Activated CD4-positive, alpha-beta T cell treated with anti-CD3 and anti-CD28 coated beads, Interleukin-2, amount 10 ng/mL, durations not matched to agents 24 days and 14 days (primary cell): Measurements from ENCODE around the gene RXFP3. TPM values are rescaled to one million over a fixed set of nuclear protein-coding genes. Genes with fewer than 3 reads are reported as not detected.
"Not testable (repeated sequence)": the region's sequence is repeated elsewhere in the genome, so short reads cannot be mapped to it uniquely, and the experiment has no call there.

ENCODE experiments used
- DNase-seq: peaks from one replicate; pipeline ENCODE4 v3.0.0; 2022
- H3K27ac Mint-ChIP-seq: one replicate; pipeline ENCODE4 v1.8.0; 2022; ENCODE audit warnings: mild to moderate bottlenecking, mixed read lengths
- H3K27me3 Mint-ChIP-seq: one replicate; pipeline ENCODE4 v1.8.0; 2022; ENCODE audit warnings: mixed read lengths
- H3K36me3 Mint-ChIP-seq: one replicate; pipeline ENCODE4 v1.8.0; 2022; ENCODE audit warnings: low read depth, mild to moderate bottlenecking, mixed read lengths
- H3K4me1 Mint-ChIP-seq: one replicate; pipeline ENCODE4 v1.8.0; 2021; ENCODE audit warnings: mixed read lengths
- H3K4me3 Mint-ChIP-seq: one replicate; pipeline ENCODE4 v1.8.0; 2022; ENCODE audit warnings: mild to moderate bottlenecking, moderate library complexity, mixed read lengths
- H3K9me3 Mint-ChIP-seq: one replicate; pipeline ENCODE4 v1.8.0; 2021; ENCODE audit warnings: mixed read lengths
- intact Hi-C: fragments of 100-400 bp; cut with micrococcal nuclease; formaldehyde crosslinking; loops from one replicate; pipeline ENCODE4 v1.15.1; 2023
- total RNA-seq: library from RNA; stranded (reverse); gene quantifications from 2 replicates; pipeline ENCODE4 v1.2.3, GENCODE V29; 2022

The RXFP3 gene
- total RNA-seq = not detected in 2 replicates

GRCh38 chr5:33936381-33937016 is at the start of gene RXFP3:
Gene RXFP3 (plus strand): TSS chr5:33936386. CDS start chr5:33936741, 355 bp downstream.
- Mint-ChIP-seq H3K9me3 (no peaks in the 10 kb centered on the region), H3K27ac (no peak within 1 kb of the TSS), H3K36me3 (no peaks in the 10 kb centered on the region), H3K4me3 (no peak within 1 kb of the TSS), H3K27me3 (peaks cover 64% of the 10 kb centered on the region), H3K4me1 (peaks cover 3% of the 10 kb centered on the region)
- DNase-seq = no peak
- intact Hi-C loops = loop anchor here (5.0 kb wide), 1 partner anchor 1224 kb away; the partner anchor contains the start of gene NPR3

GRCh38 chr5:33887268-33887667 is 48.9 kb upstream of the RXFP3 start:
- Mint-ChIP-seq H3K9me3 (no peaks in the 10 kb centered on the region), H3K36me3 (no peaks in the 10 kb centered on the region), H3K27me3 (peaks cover 23% of the 10 kb centered on the region), H3K27ac (no peak overlapping the region), H3K4me3 (no peak overlapping the region), H3K4me1 (peaks cover 3% of the 10 kb centered on the region)
- DNase-seq = no peak
- intact Hi-C loops = no loop called here

GRCh38 chr5:33888587-33888986 is 47.6 kb upstream of the RXFP3 start:
- Mint-ChIP-seq H3K4me3 (no peak overlapping the region), H3K27me3 (peaks cover 35% of the 10 kb centered on the region), H3K9me3 (no peaks in the 10 kb centered on the region), H3K4me1 (peaks cover 5% of the 10 kb centered on the region), H3K36me3 (no peaks in the 10 kb centered on the region), H3K27ac (no peak overlapping the region)
- DNase-seq = no peak
- intact Hi-C loops = no loop called here

- DNase-seq = no peak
- Mint-ChIP-seq H3K36me3 (no peaks in the 10 kb centered on the region), H3K27me3 (peaks cover 48% of the 10 kb centered on the region), H3K9me3 (no peaks in the 10 kb centered on the region), H3K4me1 (peaks cover 5% of the 10 kb centered on the region), H3K4me3 (no peak overlapping the region), H3K27ac (no peak overlapping the region)
- intact Hi-C loops = no loop called here
Measured at GRCh38 chr5:33890131-33891032, 45.8 kb upstream of the RXFP3 start.

- no peak for DNase-seq
- peaks cover 55% of the 10 kb centered on the region for H3K27me3 Mint-ChIP-seq
- H3K9me3 Mint-ChIP-seq = peaks cover 1% of the 10 kb centered on the region
- H3K4me3 Mint-ChIP-seq = no peak overlapping the region
- H3K27ac Mint-ChIP-seq = no peak overlapping the region
- H3K4me1 Mint-ChIP-seq = peaks cover 5% of the 10 kb centered on the region
- intact Hi-C loops = no loop called here
- H3K36me3 Mint-ChIP-seq = no peaks in the 10 kb centered on the region
Measured at GRCh38 chr5:33891446-33891787, 44.8 kb upstream of the RXFP3 start.

- peaks cover 5% of the 10 kb centered on the region for H3K9me3 Mint-ChIP-seq
- DNase-seq = no peak
- H3K4me3 Mint-ChIP-seq = no peak within 1 kb of the TSS
- intact Hi-C loops = no loop called here
- H3K27me3 Mint-ChIP-seq = peaks cover 60% of the 10 kb centered on the region
- H3K4me1 Mint-ChIP-seq = peaks cover 5% of the 10 kb centered on the region
- no peak within 1 kb of the TSS for H3K27ac Mint-ChIP-seq
- H3K36me3 Mint-ChIP-seq = no peaks in the 10 kb centered on the region
Measured at GRCh38 chr5:33891788-33892619, 44.2 kb upstream of the RXFP3 start, which contains the start of gene ADAMTS12. Gene ADAMTS12 (minus strand): TSS chr5:33891990. CDS start chr5:33891856, 134 bp downstream.

- no peak overlapping the region for H3K4me3 Mint-ChIP-seq
- intact Hi-C loops = no loop called here
- no peaks in the 10 kb centered on the region for H3K36me3 Mint-ChIP-seq
Measured at GRCh38 chr5:33892620-33893137, 43.5 kb upstream of the RXFP3 start.

GRCh38 chr5:33894566-33894965 is 41.6 kb upstream of the RXFP3 start:
- H3K4me1 Mint-ChIP-seq = peaks cover 5% of the 10 kb centered on the region
- H3K36me3 Mint-ChIP-seq = no peaks in the 10 kb centered on the region
- no peak overlapping the region for H3K4me3 Mint-ChIP-seq
- peaks cover 5% of the 10 kb centered on the region for H3K9me3 Mint-ChIP-seq
- intact Hi-C loops = no loop called here
- peaks cover 57% of the 10 kb centered on the region for H3K27me3 Mint-ChIP-seq
- no peak for DNase-seq
- no peak overlapping the region for H3K27ac Mint-ChIP-seq

More at GRCh38 chr5:33892620-33893137, 43.5 kb upstream of the RXFP3 start:
- peaks cover 60% of the 10 kb centered on the region for H3K27me3 Mint-ChIP-seq
- H3K9me3 Mint-ChIP-seq = peaks cover 5% of the 10 kb centered on the region
- H3K27ac Mint-ChIP-seq = no peak overlapping the region
- H3K4me1 Mint-ChIP-seq = peaks cover 5% of the 10 kb centered on the region
- no peak for DNase-seq

GRCh38 chr5:33901156-33901555 is 35.0 kb upstream of the RXFP3 start:
- Mint-ChIP-seq H3K4me3 (no peak overlapping the region), H3K4me1 (no peaks in the 10 kb centered on the region), H3K36me3 (no peaks in the 10 kb centered on the region), H3K27me3 (peaks cover 10% of the 10 kb centered on the region), H3K9me3 (peaks cover 5% of the 10 kb centered on the region), H3K27ac (no peak overlapping the region)
- intact Hi-C loops = no loop called here
- DNase-seq = no peak

- H3K4me3 Mint-ChIP-seq = no peak overlapping the region
- no peaks in the 10 kb centered on the region for H3K36me3 Mint-ChIP-seq
- H3K4me1 Mint-ChIP-seq = no peaks in the 10 kb centered on the region
- DNase-seq = no peak
- H3K27ac Mint-ChIP-seq = no peak overlapping the region
- intact Hi-C loops = no loop called here
- peaks cover 2% of the 10 kb centered on the region for H3K27me3 Mint-ChIP-seq
- peaks cover 9% of the 10 kb centered on the region for H3K9me3 Mint-ChIP-seq
Measured at GRCh38 chr5:33903118-33903517, 33.1 kb upstream of the RXFP3 start.

GRCh38 chr5:33905381-33905780 is 30.8 kb upstream of the RXFP3 start:
- Mint-ChIP-seq H3K4me3 (no peak overlapping the region), H3K36me3 (no peaks in the 10 kb centered on the region), H3K9me3 (peaks cover 9% of the 10 kb centered on the region), H3K27me3 (peaks cover 2% of the 10 kb centered on the region), H3K4me1 (no peaks in the 10 kb centered on the region), H3K27ac (no peak overlapping the region)
- intact Hi-C loops = no loop called here
- DNase-seq = no peak

- DNase-seq, H3K27me3 Mint-ChIP-seq, H3K4me3 Mint-ChIP-seq, intact Hi-C loops, H3K27ac Mint-ChIP-seq, H3K4me1 Mint-ChIP-seq, H3K9me3 Mint-ChIP-seq, H3K36me3 Mint-ChIP-seq: not testable (repeated sequence)
Measured at GRCh38 chr5:33906248-33906647, 29.9 kb upstream of the RXFP3 start.

GRCh38 chr5:33914844-33915243 is 21.3 kb upstream of the RXFP3 start:
- intact Hi-C loops = not testable (repeated sequence)

More at GRCh38 chr5:33914844-33915243, 21.3 kb upstream of the RXFP3 start:
- H3K36me3 Mint-ChIP-seq, H3K4me3 Mint-ChIP-seq, H3K4me1 Mint-ChIP-seq, DNase-seq, H3K27me3 Mint-ChIP-seq, H3K27ac Mint-ChIP-seq: not testable (repeated sequence)
- H3K9me3 Mint-ChIP-seq = peaks cover 15% of the 10 kb centered on the region
